SU-DHL-6 (cell line): ENCODE results near the gene NYAP2.

Experiments
- H2AFZ ChIP-seq: fragments of 200-600 bp; sonication (generic); 2 replicates; pipeline ENCODE4 v1.6.1; 2014; ENCODE audit warnings: low read depth, mild to moderate bottlenecking, moderate library complexity, mixed read lengths, antibody characterized with exemption, low read length; ENCODE audit not compliant: severe bottlenecking
- H3F3A ChIP-seq: fragments of 200-600 bp; shearing (Covaris generic); 2 replicates; pipeline ENCODE4 v1.6.0; 2016; ENCODE audit warnings: antibody characterized with exemption, mild to moderate bottlenecking; ENCODE audit not compliant: insufficient read depth
- H3K27ac ChIP-seq: fragments of 200-600 bp; sonication (generic); 2 replicates; pipeline ENCODE4 v1.5.1; 2016; ENCODE audit warnings: low read depth, mild to moderate bottlenecking, low read length, moderate library complexity, mixed read lengths
- H3K27me3 ChIP-seq: fragments of 200-600 bp; sonication (generic), shearing (Covaris generic); 2 replicates; pipeline ENCODE4 v1.6.0; 2014; ENCODE audit warnings: mild to moderate bottlenecking, low read length
- H3K36me3 ChIP-seq: fragments of 200-600 bp; sonication (generic); 2 replicates; pipeline ENCODE4 v1.6.1; 2014; ENCODE audit warnings: mild to moderate bottlenecking, low read length, mixed read lengths
- H3K4me2 ChIP-seq: fragments of 300-600, 200-600 bp; shearing (Covaris generic), sonication (generic); 2 replicates; pipeline ENCODE4 v1.6.0; 2014; ENCODE audit warnings: low read length, low read depth, mild to moderate bottlenecking; ENCODE audit not compliant: poor library complexity, severe bottlenecking
- H3K4me3 ChIP-seq: fragments of 200-600 bp; sonication (generic); 2 replicates; pipeline ENCODE4 v1.5.1; 2014; ENCODE audit warnings: antibody characterized with exemption, low read length, mild to moderate bottlenecking, mixed read lengths; ENCODE audit not compliant: insufficient read depth, poor library complexity, severe bottlenecking
- H3K79me2 ChIP-seq: fragments of 200-600 bp; sonication (generic); 2 replicates; pipeline ENCODE4 v1.6.1; 2014; ENCODE audit warnings: mild to moderate bottlenecking, low read length, moderate library complexity; ENCODE audit not compliant: insufficient read depth
- H3K9ac ChIP-seq: fragments of 200-600 bp; sonication (generic); 2 replicates; pipeline ENCODE4 v1.7.0; 2014; ENCODE audit warnings: mild to moderate bottlenecking, low read length
- H3K9me2 ChIP-seq: fragments of 200-600 bp; sonication (generic); replicated peaks from 2 replicates; pipeline ENCODE4 v1.6.1; 2014; ENCODE audit warnings: low read length; ENCODE audit not compliant: insufficient read depth
- H3K9me3 ChIP-seq: fragments of 200-600 bp; sonication (generic); 2 replicates; pipeline ENCODE4 v1.6.1; 2014; ENCODE audit warnings: low read length, mixed read lengths; ENCODE audit not compliant: insufficient read depth
- H4K20me1 ChIP-seq: fragments of 200-600 bp; sonication (generic); 2 replicates; pipeline ENCODE4 v1.6.1; 2014; ENCODE audit warnings: low read depth, mild to moderate bottlenecking, antibody characterized with exemption, low read length, moderate library complexity, mixed read lengths
- CTCF ChIP-seq: fragments of 200-600 bp; sonication (generic); IDR thresholded peaks from one replicate; pipeline ENCODE4 v1.5.1; 2017; ENCODE audit warnings: antibody characterized with exemption, mild to moderate bottlenecking, low read length, moderate library complexity; ENCODE audit not compliant: insufficient read depth, poor library complexity, severe bottlenecking
- EZH2phosphoT487 ChIP-seq: fragments of 200-600 bp; sonication (generic), shearing (Covaris generic); conservative IDR thresholded peaks from 2 replicates; pipeline ENCODE4 v1.6.1; 2018; ENCODE audit warnings: mild to moderate bottlenecking, antibody characterized with exemption, low read length, moderate library complexity, mixed read lengths

Gene NYAP2

GRCh38 chr2:225531559-225531958 lies 132.0 kb downstream of the NYAP2 start:
- Histone ChIP-seq H3K27me3 (no peaks in the 10 kb centered on the region), H3K27ac (no peak overlapping the region), H2AFZ (no peak overlapping the region), H3K9me2 (no peaks in the 10 kb centered on the region), H3F3A (no peaks in the 10 kb centered on the region), H3K9me3 (no peaks in the 10 kb centered on the region), H3K4me2 (no peak overlapping the region), H4K20me1 (no peaks in the 10 kb centered on the region), H3K4me3 (no peak overlapping the region), H3K36me3 (no peaks in the 10 kb centered on the region), H3K79me2 (no peaks in the 10 kb centered on the region), H3K9ac (no peak overlapping the region)
- no peak for TF ChIP-seq EZH2phosphoT487
- no peak for TF ChIP-seq CTCF

- H3K9me2 ChIP-seq = no peaks in the 10 kb centered on the region
- no peak overlapping the region for H2AFZ ChIP-seq
- no peaks in the 10 kb centered on the region for H3K9me3 ChIP-seq
- no peak overlapping the region for H3K4me2 ChIP-seq
- no peaks in the 10 kb centered on the region for H3F3A ChIP-seq
- TF ChIP-seq CTCF (no peak), EZH2phosphoT487 (no peak)
- no peaks in the 10 kb centered on the region for H3K79me2 ChIP-seq
- no peak overlapping the region for H3K27ac ChIP-seq
- H3K9ac ChIP-seq = no peak overlapping the region
- H3K27me3 ChIP-seq = no peaks in the 10 kb centered on the region
- H3K36me3 ChIP-seq = no peaks in the 10 kb centered on the region
- H3K4me3 ChIP-seq = no peak overlapping the region
- H4K20me1 ChIP-seq = no peaks in the 10 kb centered on the region
These were observed 132.6 kb downstream of the NYAP2 start for GRCh38 chr2:225532096-225532495.

- Histone ChIP-seq H3K4me2 (no peak overlapping the region), H3K36me3 (no peaks in the 10 kb centered on the region), H3K9ac (no peak overlapping the region), H3K9me2 (no peaks in the 10 kb centered on the region), H2AFZ (no peak overlapping the region), H3K79me2 (no peaks in the 10 kb centered on the region), H3K9me3 (no peaks in the 10 kb centered on the region), H3K27ac (no peak overlapping the region), H3K4me3 (no peak overlapping the region), H3F3A (no peaks in the 10 kb centered on the region), H3K27me3 (no peaks in the 10 kb centered on the region), H4K20me1 (no peaks in the 10 kb centered on the region)
- no peak for TF ChIP-seq CTCF
- no peak for TF ChIP-seq EZH2phosphoT487
These were observed 134.5 kb downstream of the NYAP2 start for GRCh38 chr2:225534037-225534436.
